Fibroblast of pulmonary artery (primary cell): Measurements from ENCODE around the gene ID2.

Source experiments
- DNase-seq: peaks from one replicate; pipeline ENCODE4 v3.0.0-alpha.2; 2010; ENCODE audit warnings: low read depth
- H3K4me3 ChIP-seq: replicated peaks from 2 replicates; pipeline ENCODE4 v1.5.1; 2011; ENCODE audit warnings: low read depth, mild to moderate bottlenecking, control low read depth, low read length, moderate library complexity
- CTCF ChIP-seq: IDR thresholded peaks from 2 replicates; pipeline ENCODE4 v1.5.1; 2011; ENCODE audit warnings: mild to moderate bottlenecking, control low read depth, low read length, inconsistent platforms; ENCODE audit errors: missing control alignments

The ID2 gene

DNA sequence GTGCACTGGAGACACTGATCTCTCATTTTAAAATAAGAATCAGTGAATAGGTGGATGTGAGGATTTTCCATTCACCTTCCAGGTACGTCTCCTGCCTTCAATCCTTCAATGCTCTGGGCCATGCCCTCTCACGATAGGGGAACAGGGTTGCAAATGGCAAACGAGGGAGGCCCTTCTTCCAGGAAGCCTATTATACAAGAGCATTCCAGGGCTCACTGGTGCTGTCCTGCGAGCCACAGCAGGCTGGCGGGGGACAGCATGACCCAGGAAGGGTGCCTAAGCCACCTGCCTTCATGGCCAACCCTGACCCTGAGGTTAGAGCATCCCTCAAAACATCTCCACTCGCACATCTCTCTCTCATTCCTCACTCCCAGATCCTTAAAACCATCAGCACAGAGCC, 20.6 kb upstream of the ID2 start:
- DNase-seq = no peak
- TF ChIP-seq CTCF = no peak
- no peak overlapping the region for H3K4me3 ChIP-seq

GRCh38 chr2:8661736-8662135, 20.1 kb upstream of the ID2 start:
- H3K4me3 ChIP-seq = no peak overlapping the region
- peak; percentile 13 for DNase-seq
- no peak for TF ChIP-seq CTCF

GRCh38 chr2:8662239-8662879, 19.5 kb upstream of the ID2 start:
- peak; percentile 15 for TF ChIP-seq CTCF
- peak; percentile 53 for DNase-seq

DNA sequence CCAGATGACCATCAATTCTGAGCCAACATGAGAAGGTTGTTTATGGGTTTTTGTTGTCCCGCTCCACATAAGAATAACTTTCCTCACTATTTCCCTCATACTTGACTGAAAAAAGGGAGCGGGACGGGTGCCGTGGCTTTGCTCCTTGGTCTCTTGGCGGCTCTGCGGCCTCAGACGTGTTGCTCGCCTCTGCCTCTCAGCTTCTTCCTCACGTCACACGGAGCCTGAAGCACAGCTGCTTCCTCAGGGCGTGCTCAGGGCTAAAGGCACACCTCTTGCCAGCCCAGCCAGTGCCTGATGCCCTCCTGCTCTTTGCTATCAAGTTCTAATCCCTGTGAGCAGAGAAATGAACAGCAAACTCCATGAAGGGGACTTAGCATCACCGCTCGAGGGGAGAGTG, 17.9 kb upstream of the ID2 start:
- H3K4me3 ChIP-seq = no peak overlapping the region
- no peak for DNase-seq
- no peak for TF ChIP-seq CTCF

More at GRCh38 chr2:8662239-8662879, 19.5 kb upstream of the ID2 start:
- no peak overlapping the region for H3K4me3 ChIP-seq

- no peak overlapping the region for H3K4me3 ChIP-seq
- DNase-seq = no peak
- TF ChIP-seq CTCF = no peak
These were observed 15.3 kb upstream of the ID2 start for GRCh38 chr2:8666581-8666980.

- DNase-seq = no peak
- H3K4me3 ChIP-seq = no peak overlapping the region
- TF ChIP-seq CTCF = no peak
These were observed 13.9 kb upstream of the ID2 start for GRCh38 chr2:8667896-8668512.
